PFSK-1 (cell line): Measurements from ENCODE around the gene NLRP3.

Experiments
- POLR2AphosphoS5 ChIP-seq: IDR thresholded peaks from 2 replicates; pipeline ENCODE4 v1.6.1; 2012; ENCODE audit warnings: low read depth, mild to moderate bottlenecking, control low read depth, low read length, moderate library complexity
- REST ChIP-seq, 2 experiments: IDR thresholded peaks; 2 replicates each; pipeline versions ENCODE4 v1.6.1 to v1.8.0; 2011 to 2012; ENCODE audit warnings: low read depth in 2 of 2, low read length in 2 of 2, control low read depth in 1 of 2, inconsistent platforms in 1 of 2, mild to moderate bottlenecking in 1 of 2, moderate library complexity in 1 of 2; ENCODE audit not compliant: insufficient read depth in 1 of 2
- SIN3A ChIP-seq: IDR thresholded peaks from 2 replicates; pipeline ENCODE4 v1.6.1; 2012; ENCODE audit warnings: mild to moderate bottlenecking, low read length, moderate library complexity, borderline replicate concordance; ENCODE audit not compliant: insufficient read depth

DNA sequence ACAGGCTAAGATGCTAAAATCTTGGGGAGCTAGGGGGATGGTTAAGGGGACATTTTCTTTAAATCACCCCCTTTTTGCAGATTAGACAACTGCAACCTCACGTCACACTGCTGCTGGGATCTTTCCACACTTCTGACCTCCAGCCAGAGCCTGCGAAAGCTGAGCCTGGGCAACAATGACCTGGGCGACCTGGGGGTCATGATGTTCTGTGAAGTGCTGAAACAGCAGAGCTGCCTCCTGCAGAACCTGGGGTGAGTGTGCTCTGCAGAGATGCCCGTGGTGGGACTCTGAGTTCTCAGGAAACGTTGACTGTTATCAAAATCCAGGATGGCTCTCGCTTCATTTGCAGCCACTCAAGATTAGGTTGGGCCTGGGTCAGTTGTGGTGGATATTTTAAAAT, 28.6 kb downstream of the NLRP3 start:
- no peak for TF ChIP-seq POLR2AphosphoS5
- TF ChIP-seq REST (IDR thresholded peaks at IDR 0.05; ENCODE audit: insufficient read depth in 1 of 2, low read depth in 2 of 2, low read length in 2 of 2) = no peak
- TF ChIP-seq SIN3A = no peak
